ENCODE results near the gene MYO1B. TPM values are rescaled to one million over a fixed set of nuclear protein-coding genes. Genes with fewer than 3 reads are reported as not detected.

Gene MYO1B
- total and polyA plus RNA-seq, 2 experiments from 2014 or later: 26.4 to 70.6 TPM

GRCh38 chr2:191255756-191256312 is 10.6 kb downstream of the MYO1B start:
- Mint-ChIP-seq H3K4me3 (no peak overlapping the region; the same call in 2 of the 3 replicates), H3K9me3 (no peaks in the 10 kb centered on the region), H3K4me1 (peaks cover 55% of the 10 kb centered on the region), H3K27me3 (ENCODE audit: insufficient read depth, low read depth, poor library complexity) (peaks cover 2% of the 10 kb centered on the region), H3K36me3 (ENCODE audit: low read depth) (no peaks in the 10 kb centered on the region), H3K27ac (no peak overlapping the region; the same call in 1 of the 2 replicates)
- Histone ChIP-seq H3K27ac (ENCODE audit: low read depth) (no peak overlapping the region), H3K36me3 (ENCODE audit: insufficient read depth) (no peaks in the 10 kb centered on the region), H4K20me1 (replicated peaks; ENCODE audit: insufficient read depth) (peaks cover 56% of the 10 kb centered on the region), H2AFZ (no peak overlapping the region), H3K79me2 (replicated peaks; ENCODE audit: insufficient read depth) (peaks cover 99% of the 10 kb centered on the region), H3K4me1 (ENCODE audit: insufficient read depth) (peaks cover 34% of the 10 kb centered on the region), H3K9me2 (ENCODE audit: insufficient read depth) (no peaks in the 10 kb centered on the region), H3K4me2 (peak overlapping the region; percentile 49; the same call in 1 of the 2 replicates), H3K27me3 (ENCODE audit: insufficient read depth) (no peaks in the 10 kb centered on the region), H3K4me3 (no peak overlapping the region), H3F3A (replicated peaks; ENCODE audit: low read depth) (no peaks in the 10 kb centered on the region)
- DNase-seq (ENCODE audit: low spot score) (no peak), ATAC-seq (peak; percentile 67)
- TF ChIP-seq EZH2phosphoT487 (IDR thresholded peaks at IDR 0.05; ENCODE audit: unreplicated experiment) (no peak), STAT1 (IDR thresholded peaks at IDR 0.05; ENCODE audit: unreplicated experiment) (no peak), REST (IDR thresholded peaks at IDR 0.05; ENCODE audit: unreplicated experiment) (no peak), CTCF (conservative IDR thresholded peaks at IDR 0.05; ENCODE audit: low read depth in 2 of 2) (no peak), ETS1 (IDR thresholded peaks at IDR 0.05) (no peak), ZNF114 (CRISPR knock-in tag; IDR thresholded peaks at IDR 0.05) (no peak)

GRCh38 chr2:191257934-191258333 is 12.7 kb downstream of the MYO1B start:
- no peaks in the 10 kb centered on the region for H3K36me3 Mint-ChIP-seq (ENCODE audit: low read depth)
- no peak for DNase-seq (ENCODE audit: low spot score)
- ATAC-seq: no peak
- peaks cover 27% of the 10 kb centered on the region for H3K4me1 ChIP-seq (ENCODE audit: insufficient read depth)
- H3F3A ChIP-seq (replicated peaks; ENCODE audit: low read depth): no peaks in the 10 kb centered on the region
- peaks cover 99% of the 10 kb centered on the region for H3K79me2 ChIP-seq (replicated peaks; ENCODE audit: insufficient read depth)
- no peak overlapping the region for H2AFZ ChIP-seq
- H3K27me3 ChIP-seq (ENCODE audit: insufficient read depth): no peaks in the 10 kb centered on the region
- H3K4me2 ChIP-seq: no peak overlapping the region
- H3K9me3 Mint-ChIP-seq: no peaks in the 10 kb centered on the region
- H3K27me3 Mint-ChIP-seq (ENCODE audit: insufficient read depth, low read depth, poor library complexity): no peaks in the 10 kb centered on the region
- H3K36me3 ChIP-seq (ENCODE audit: insufficient read depth): no peaks in the 10 kb centered on the region
- peaks cover 47% of the 10 kb centered on the region for H4K20me1 ChIP-seq (replicated peaks; ENCODE audit: insufficient read depth)
- no peak overlapping the region for H3K27ac Mint-ChIP-seq
- no peak overlapping the region for H3K27ac ChIP-seq (ENCODE audit: low read depth)
- H3K4me1 Mint-ChIP-seq: peaks cover 50% of the 10 kb centered on the region
- no peak overlapping the region for H3K4me3 Mint-ChIP-seq
- no peak overlapping the region for H3K4me3 ChIP-seq
- no peaks in the 10 kb centered on the region for H3K9me2 ChIP-seq (ENCODE audit: insufficient read depth)
- no peak for TF ChIP-seq ZNF462 (CRISPR knock-in tag; IDR thresholded peaks at IDR 0.05)
- TF ChIP-seq CREB1 (CRISPR knock-in tag; IDR thresholded peaks at IDR 0.05; ENCODE audit: low read depth): no peak
- TF ChIP-seq EZH2 (IDR thresholded peaks at IDR 0.05; ENCODE audit: low read depth, unreplicated experiment): no peak
